Measurements from ENCODE around the gene RNASEH2B. TPM values are rescaled to one million over a fixed set of nuclear protein-coding genes. Genes with fewer than 3 reads are reported as not detected.
A peak's percentile ranks its signal among the peaks of the same experiment; 100 is the strongest.

The RNASEH2B gene, protein sequence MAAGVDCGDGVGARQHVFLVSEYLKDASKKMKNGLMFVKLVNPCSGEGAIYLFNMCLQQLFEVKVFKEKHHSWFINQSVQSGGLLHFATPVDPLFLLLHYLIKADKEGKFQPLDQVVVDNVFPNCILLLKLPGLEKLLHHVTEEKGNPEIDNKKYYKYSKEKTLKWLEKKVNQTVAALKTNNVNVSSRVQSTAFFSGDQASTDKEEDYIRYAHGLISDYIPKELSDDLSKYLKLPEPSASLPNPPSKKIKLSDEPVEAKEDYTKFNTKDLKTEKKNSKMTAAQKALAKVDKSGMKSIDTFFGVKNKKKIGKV
- 10 to 100 TPM; 11.1 to 45.0 (median 31.8) TPM for total RNA-seq

DNA sequence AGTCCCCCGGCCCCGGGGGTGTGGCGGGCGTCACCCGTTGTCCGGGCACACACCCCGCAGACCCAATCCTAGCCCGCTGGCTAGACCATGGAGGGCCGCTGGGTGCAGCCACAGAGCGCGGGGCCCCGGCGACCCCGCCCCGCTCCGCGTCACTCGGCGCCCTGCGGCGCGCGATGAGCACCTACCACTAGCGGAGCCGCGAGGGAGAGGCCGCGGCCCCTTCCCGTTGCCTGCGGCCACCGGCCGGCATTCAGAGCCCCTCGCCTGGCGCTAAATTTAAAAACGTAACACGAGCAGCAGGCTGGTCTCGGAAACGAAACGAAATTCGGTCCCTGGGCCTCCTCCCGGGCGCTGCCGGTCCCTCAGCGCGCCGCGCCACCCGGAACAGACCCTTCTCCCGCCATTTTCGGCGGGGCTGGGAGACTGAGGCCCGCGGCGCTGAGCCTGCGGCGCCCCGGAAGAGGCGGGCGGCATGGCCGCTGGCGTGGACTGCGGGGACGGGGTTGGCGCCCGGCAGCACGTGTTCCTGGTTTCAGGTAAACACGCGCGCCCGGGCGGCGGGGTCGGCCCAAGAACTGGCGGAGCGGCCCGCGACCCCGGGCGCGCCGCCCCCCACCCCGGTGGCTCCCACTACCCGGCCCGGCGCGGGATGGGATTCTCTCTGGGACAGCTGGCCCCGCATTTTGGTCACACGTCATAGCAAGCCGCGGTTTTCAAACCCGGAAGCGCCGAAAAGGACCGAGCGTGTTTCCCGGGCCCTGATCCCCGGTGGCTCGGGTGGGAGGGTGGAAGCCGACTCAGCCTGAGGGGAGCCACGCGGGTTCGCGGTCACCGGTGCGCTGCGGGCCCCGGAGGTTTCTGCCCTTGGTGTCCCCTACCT is at the start of gene RNASEH2B:
Gene RNASEH2B (plus strand): TSS at position 187 of the 880 bp plus-strand sequence. CDS start 286 bp downstream, at position 473.
- intact Hi-C loops (cut with DNase I): loop anchor here (5.0 to 10.0 kb wide), 2 partner anchors 825 to 933 kb away; no protein-coding TSS in a partner anchor
- 0% methylated on average over 10 of the region's 107 CpGs; no CpG with 5 or more reads in 1 of the 2 donors for WGBS, 2 donors
- H3K4me1 ChIP-seq: peaks cover 13 to 54% (median 16%) of the 10 kb centered on the region in 3 donors
- DNase-seq: peak; percentile 8
- no peaks in the 10 kb centered on the region for H3K27me3 ChIP-seq
- peak within 1 kb of the TSS; percentile 80 to 92 (median 86) for H3K4me3 ChIP-seq
- TF ChIP-seq, protein P1, sequence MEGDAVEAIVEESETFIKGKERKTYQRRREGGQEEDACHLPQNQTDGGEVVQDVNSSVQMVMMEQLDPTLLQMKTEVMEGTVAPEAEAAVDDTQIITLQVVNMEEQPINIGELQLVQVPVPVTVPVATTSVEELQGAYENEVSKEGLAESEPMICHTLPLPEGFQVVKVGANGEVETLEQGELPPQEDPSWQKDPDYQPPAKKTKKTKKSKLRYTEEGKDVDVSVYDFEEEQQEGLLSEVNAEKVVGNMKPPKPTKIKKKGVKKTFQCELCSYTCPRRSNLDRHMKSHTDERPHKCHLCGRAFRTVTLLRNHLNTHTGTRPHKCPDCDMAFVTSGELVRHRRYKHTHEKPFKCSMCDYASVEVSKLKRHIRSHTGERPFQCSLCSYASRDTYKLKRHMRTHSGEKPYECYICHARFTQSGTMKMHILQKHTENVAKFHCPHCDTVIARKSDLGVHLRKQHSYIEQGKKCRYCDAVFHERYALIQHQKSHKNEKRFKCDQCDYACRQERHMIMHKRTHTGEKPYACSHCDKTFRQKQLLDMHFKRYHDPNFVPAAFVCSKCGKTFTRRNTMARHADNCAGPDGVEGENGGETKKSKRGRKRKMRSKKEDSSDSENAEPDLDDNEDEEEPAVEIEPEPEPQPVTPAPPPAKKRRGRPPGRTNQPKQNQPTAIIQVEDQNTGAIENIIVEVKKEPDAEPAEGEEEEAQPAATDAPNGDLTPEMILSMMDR (IDR thresholded peaks at IDR 0.05): peak in 3 of 6 experiments; percentile 10 to 11 (median 11)
- TF ChIP-seq POLR2A (IDR thresholded peaks at IDR 0.05): peak in 2 of 4 donors; percentile 48 to 72
- H3K27ac ChIP-seq: peak within 1 kb of the TSS; percentile 88 to 95 (median 92)
- H3K36me3 ChIP-seq: no peaks in the 10 kb centered on the region
- no peaks in the 10 kb centered on the region for H3K9me3 ChIP-seq

DNA sequence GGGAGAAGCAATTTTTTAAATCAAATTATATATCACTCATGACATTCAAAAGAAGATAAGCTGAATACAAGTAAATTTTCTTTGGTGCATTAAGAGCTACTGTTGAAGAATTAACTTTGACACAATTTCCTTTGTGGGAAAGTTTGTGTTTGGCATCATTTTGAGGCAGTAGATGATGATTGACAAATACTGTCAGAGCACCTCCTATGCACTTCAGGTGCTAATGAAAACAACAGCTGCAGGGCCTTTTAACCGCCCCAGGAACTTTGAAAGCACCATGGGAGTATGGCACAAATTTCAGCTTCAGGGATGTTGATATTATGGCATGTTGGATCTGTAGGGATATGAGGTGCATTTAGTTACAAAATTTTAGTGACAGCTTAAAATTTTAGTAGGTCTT is 45.1 kb upstream of the RNASEH2B start:
- WGBS, 2 donors: 76 to 92% methylated on average over 1 of the region's 1 CpG
- H3K4me3 ChIP-seq: no peak overlapping the region
- no peaks in the 10 kb centered on the region for H3K36me3 ChIP-seq
- no peaks in the 10 kb centered on the region for H3K9me3 ChIP-seq
- no peaks in the 10 kb centered on the region for H3K27me3 ChIP-seq
- H3K4me1 ChIP-seq: no peaks in the 10 kb centered on the region
- H3K27ac ChIP-seq: no peak overlapping the region
- TF ChIP-seq, protein P1 (IDR thresholded peaks at IDR 0.05): no peak
- TF ChIP-seq POLR2A (IDR thresholded peaks at IDR 0.05): no peak
- intact Hi-C loops (cut with DNase I): no loop called here
- no peak for DNase-seq

DNA sequence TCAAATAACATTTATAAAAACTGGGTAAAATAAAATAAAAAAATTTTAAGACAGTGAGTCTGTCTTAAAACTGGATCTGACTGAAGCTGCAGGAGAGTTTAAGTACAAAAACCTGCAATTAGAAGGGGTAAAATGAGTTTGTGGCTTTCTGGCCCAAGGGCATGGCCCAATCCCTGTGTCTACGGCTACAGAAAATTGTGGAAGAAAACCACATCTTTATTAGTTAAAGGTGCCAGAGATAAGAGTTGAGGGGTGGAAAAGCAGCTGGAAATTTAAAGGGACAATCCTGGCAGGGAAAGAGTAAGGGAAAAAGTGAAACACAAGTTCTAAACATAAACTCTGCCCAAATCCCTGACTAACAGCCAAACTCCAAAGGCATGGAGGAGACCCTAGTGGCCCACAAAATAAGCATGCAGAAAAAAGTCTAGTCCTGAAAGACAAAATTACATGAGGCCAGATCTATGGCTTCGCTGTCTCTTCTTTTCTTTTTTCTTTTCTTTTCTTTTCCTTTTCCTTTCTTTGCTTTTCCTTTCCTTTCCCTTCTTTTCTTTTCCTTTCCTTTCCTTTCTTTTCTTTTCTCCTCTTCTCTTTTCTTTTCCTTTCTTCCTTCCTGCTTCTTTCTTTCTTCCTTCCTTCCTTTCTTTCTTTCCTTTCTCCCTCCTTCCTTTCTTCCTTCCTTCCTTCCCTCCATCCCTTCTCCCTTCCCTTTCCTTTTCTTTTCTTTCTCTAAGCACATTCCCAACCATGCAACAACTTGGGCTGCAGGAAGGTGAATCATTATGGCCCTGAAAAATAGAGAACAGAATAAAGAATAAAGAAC is 42.6 kb upstream of the RNASEH2B start:
- no peak overlapping the region for H3K27ac ChIP-seq
- TF ChIP-seq, protein P1 (IDR thresholded peaks at IDR 0.05): no peak
- TF ChIP-seq POLR2A (IDR thresholded peaks at IDR 0.05): no peak
- intact Hi-C loops (cut with DNase I): no loop called here
- no peaks in the 10 kb centered on the region for H3K9me3 ChIP-seq
- H3K36me3 ChIP-seq: no peaks in the 10 kb centered on the region
- DNase-seq: no peak
- H3K4me3 ChIP-seq: no peak overlapping the region
- H3K4me1 ChIP-seq: no peaks in the 10 kb centered on the region
- 69 to 81% methylated on average over 2 of the region's 2 CpGs for WGBS, 2 donors
- no peaks in the 10 kb centered on the region for H3K27me3 ChIP-seq

DNA sequence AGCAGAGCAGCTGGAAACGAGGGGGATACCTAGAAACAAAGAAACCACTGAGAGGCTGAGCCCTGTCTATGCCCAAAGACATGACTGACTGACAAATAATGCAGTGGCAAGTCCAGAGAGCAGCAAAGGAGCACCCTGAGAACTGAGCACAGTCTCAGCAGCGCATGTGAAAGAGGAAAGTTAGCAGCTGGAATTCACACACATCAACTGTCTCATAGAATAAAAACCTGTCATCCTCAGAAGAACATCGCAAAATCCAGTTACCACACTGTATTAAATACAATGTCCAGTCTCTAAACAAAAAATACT is 42.0 kb upstream of the RNASEH2B start:
- Histone ChIP-seq H3K4me1 (no peaks in the 10 kb centered on the region), H3K27me3 (no peaks in the 10 kb centered on the region), H3K36me3 (no peaks in the 10 kb centered on the region), H3K4me3 (no peak overlapping the region), H3K27ac (no peak overlapping the region), H3K9me3 (no peaks in the 10 kb centered on the region)
- no peak for DNase-seq
- intact Hi-C loops (cut with DNase I): no loop called here
- TF ChIP-seq, protein P1 (IDR thresholded peaks at IDR 0.05): no peak
- TF ChIP-seq POLR2A (IDR thresholded peaks at IDR 0.05): no peak
- 59 to 63% methylated on average over 3 of the region's 3 CpGs for WGBS, 2 donors
